ENCODE results near the gene ANXA2R. TPM values are rescaled to one million over a fixed set of nuclear protein-coding genes. Genes with fewer than 3 reads are reported as not detected.

Gene ANXA2R
- total RNA-seq, 6 donors from 2014 or later: 2.0 to 25.1 (median 4.3) TPM

- Histone ChIP-seq H3K27me3 (no peaks in the 10 kb centered on the region), H3K36me3 (peaks cover 7 to 18% (median 13%) of the 10 kb centered on the region in 4 donors), H3K9me3 (no peaks in the 10 kb centered on the region), H3K4me3 (peak overlapping the region; percentile 69 to 86 (median 74)), H3K4me1 (peaks cover 26 to 48% (median 37%) of the 10 kb centered on the region in 4 donors), H3K27ac (peak overlapping the region; percentile 98 to 100 (median 100))
- DNase-seq (peak in 1 of 2 donors; percentile 93), ATAC-seq (ENCODE audit: low FRiP score in 2 of 2) (peak; percentile 87 to 90)
- WGBS, 2 donors: 0% methylated on average over 13 to 45 of the region's 45 CpGs
- TF ChIP-seq POLR2AphosphoS5 (IDR thresholded peaks at IDR 0.05) (peak; percentile 79 to 89), CTCF (IDR thresholded peaks at IDR 0.05) (peak in 1 of 6 experiments; percentile 26), EP300 (IDR thresholded peaks at IDR 0.05) (no peak), POLR2A (IDR thresholded peaks at IDR 0.05) (peak; percentile 29 to 88 (median 58))
Observed at GRCh38 chr5:43066799-43067741, 27.0 kb upstream of the ANXA2R start.

DNA sequence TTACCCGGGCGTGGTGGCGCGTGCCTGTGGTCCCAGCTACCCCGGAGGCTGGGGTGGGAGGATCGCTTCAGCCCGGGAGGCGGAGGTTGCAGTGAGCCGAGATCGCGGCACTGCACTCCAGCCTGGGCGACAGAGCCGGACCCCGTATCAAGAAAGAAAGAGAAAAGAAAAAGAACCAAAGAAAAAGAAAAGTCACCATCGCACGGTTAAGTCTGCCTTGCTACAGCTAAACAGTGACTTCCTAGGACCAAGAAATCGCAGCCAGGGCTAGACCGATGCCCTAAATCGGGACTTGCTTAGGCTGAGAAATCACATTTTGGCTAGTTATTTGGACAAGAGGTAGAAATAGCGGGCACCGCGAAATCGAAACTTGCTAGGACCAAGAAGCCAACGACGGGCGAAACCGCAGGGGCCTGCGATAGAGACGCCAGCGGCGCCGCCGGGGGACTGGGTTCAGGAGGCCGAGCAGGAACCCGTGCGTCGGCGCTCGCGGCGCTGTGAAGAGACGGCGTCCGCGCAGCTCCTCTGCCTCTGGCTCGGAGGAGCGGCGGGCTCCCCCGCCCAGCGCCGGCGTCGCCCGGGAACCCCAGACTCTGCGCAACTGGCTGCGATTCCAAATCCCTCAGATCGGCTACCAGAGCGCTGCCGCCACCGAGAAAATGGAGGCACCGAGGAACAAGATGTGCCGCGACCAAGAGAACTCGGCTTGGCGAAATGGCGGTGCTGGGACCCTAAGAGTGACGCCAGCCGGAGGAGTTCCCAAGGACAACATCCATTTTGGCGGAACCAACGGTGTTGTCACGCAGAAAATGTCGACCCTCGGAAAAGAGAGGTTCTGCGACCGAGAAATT is 26.1 kb upstream of the ANXA2R start:
- H3K4me1 ChIP-seq: peaks cover 26 to 48% (median 37%) of the 10 kb centered on the region in 4 donors
- no peaks in the 10 kb centered on the region for H3K27me3 ChIP-seq
- 0% methylated on average over 61 to 68 of the region's 75 CpGs for WGBS, 2 donors
- H3K27ac ChIP-seq: peak overlapping the region; percentile 98 to 100 (median 100)
- H3K9me3 ChIP-seq: no peaks in the 10 kb centered on the region
- H3K4me3 ChIP-seq: peak overlapping the region; percentile 69 to 86 (median 74)
- TF ChIP-seq EP300 (IDR thresholded peaks at IDR 0.05) (no peak), CTCF (IDR thresholded peaks at IDR 0.05) (no peak), POLR2A (IDR thresholded peaks at IDR 0.05) (peak in 2 of 4 donors; percentile 35 to 51), POLR2AphosphoS5 (IDR thresholded peaks at IDR 0.05) (peak in 1 of 2 donors; percentile 6)
- DNase-seq (peak; percentile 81 to 95), ATAC-seq (ENCODE audit: low FRiP score in 2 of 2) (peak; percentile 72 to 77)
- H3K36me3 ChIP-seq: peaks cover 2 to 13% (median 6%) of the 10 kb centered on the region in 4 donors

- ATAC-seq (ENCODE audit: low FRiP score in 2 of 2) (no peak), DNase-seq (no peak)
- 0 to 2% methylated on average over 18 of the region's 18 CpGs for WGBS, 2 donors
- peak overlapping the region; percentile 98 to 100 (median 100) for H3K27ac ChIP-seq
- no peaks in the 10 kb centered on the region for H3K27me3 ChIP-seq
- H3K9me3 ChIP-seq: no peaks in the 10 kb centered on the region
- peaks cover 0 to 6% (median 1%) of the 10 kb centered on the region in 4 donors for H3K36me3 ChIP-seq
- peak overlapping the region; percentile 69 to 86 (median 74) for H3K4me3 ChIP-seq
- TF ChIP-seq EP300 (IDR thresholded peaks at IDR 0.05) (no peak), POLR2AphosphoS5 (IDR thresholded peaks at IDR 0.05) (no peak), CTCF (IDR thresholded peaks at IDR 0.05) (no peak), POLR2A (IDR thresholded peaks at IDR 0.05) (no peak)
- peaks cover 26 to 45% (median 37%) of the 10 kb centered on the region in 4 donors for H3K4me1 ChIP-seq
Observed at GRCh38 chr5:43065387-43065947, 25.3 kb upstream of the ANXA2R start.

DNA sequence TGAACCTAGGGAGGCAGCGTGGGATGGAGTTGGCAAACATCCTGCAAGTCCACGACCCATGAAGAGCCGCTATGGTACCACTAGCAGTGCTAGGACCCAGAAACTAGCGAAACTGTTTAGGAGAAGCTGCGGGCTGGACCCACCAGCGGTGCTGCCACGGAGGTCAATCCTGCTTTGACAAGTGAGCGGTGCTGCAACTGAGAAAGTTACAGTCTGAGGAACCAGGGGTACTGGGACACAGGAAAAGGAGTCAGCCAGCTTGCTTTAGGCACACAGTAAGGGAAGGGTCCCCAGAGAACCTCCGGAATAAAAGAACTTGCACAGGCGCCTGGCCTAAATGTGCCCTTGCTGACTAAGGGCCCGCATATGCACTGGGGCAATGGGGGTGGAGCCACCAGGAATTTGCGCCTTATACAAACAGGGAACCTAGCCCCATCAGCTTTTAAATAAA is 23.6 kb upstream of the ANXA2R start:
- TF ChIP-seq CTCF (IDR thresholded peaks at IDR 0.05): no peak
- no peak for TF ChIP-seq EP300 (IDR thresholded peaks at IDR 0.05)
- no peak for TF ChIP-seq POLR2AphosphoS5 (IDR thresholded peaks at IDR 0.05)
- no peak for TF ChIP-seq POLR2A (IDR thresholded peaks at IDR 0.05)
- ATAC-seq (ENCODE audit: low FRiP score in 2 of 2) (no peak), DNase-seq (no peak)
- Histone ChIP-seq H3K27me3 (no peaks in the 10 kb centered on the region), H3K9me3 (no peaks in the 10 kb centered on the region), H3K27ac (peak overlapping the region; percentile 98 to 100 (median 100)), H3K36me3 (no peaks in the 10 kb centered on the region), H3K4me1 (peaks cover 15 to 28% (median 22%) of the 10 kb centered on the region in 4 donors), H3K4me3 (no peak overlapping the region)
- WGBS, 2 donors: 76 to 88% methylated on average over 12 of the region's 12 CpGs
